ENCODE data around the gene DLGAP1.

Gene DLGAP1

GRCh38 chr18:3748086-3748485 is 707.0 kb downstream of the DLGAP1 start:
- no peak for TF ChIP-seq CTCF (conservative IDR thresholded peaks at IDR 0.05; ENCODE audit: control insufficient read depth, insufficient read depth, low read depth, low read length)
- H3K4me3 ChIP-seq (ENCODE audit: control insufficient read depth, low read depth, low read length): no peak overlapping the region
- DNase-seq (ENCODE audit: low read depth): peak; percentile 15

GRCh38 chr18:3747176-3747973 is 707.7 kb downstream of the DLGAP1 start:
- peak; percentile 78 for DNase-seq (ENCODE audit: low read depth)
- no peak overlapping the region for H3K4me3 ChIP-seq (ENCODE audit: control insufficient read depth, low read depth, low read length)
- no peak for TF ChIP-seq CTCF (conservative IDR thresholded peaks at IDR 0.05; ENCODE audit: control insufficient read depth, insufficient read depth, low read depth, low read length)

- no peak for DNase-seq (ENCODE audit: low read depth)
- no peak overlapping the region for H3K4me3 ChIP-seq (ENCODE audit: control insufficient read depth, low read depth, low read length)
- no peak for TF ChIP-seq CTCF (conservative IDR thresholded peaks at IDR 0.05; ENCODE audit: control insufficient read depth, insufficient read depth, low read depth, low read length)
These were observed 712.6 kb downstream of the DLGAP1 start for GRCh38 chr18:3742541-3742940.

GRCh38 chr18:3741333-3741732 is 713.8 kb downstream of the DLGAP1 start:
- no peak overlapping the region for H3K4me3 ChIP-seq (ENCODE audit: control insufficient read depth, low read depth, low read length)
- no peak for DNase-seq (ENCODE audit: low read depth)
- TF ChIP-seq CTCF (conservative IDR thresholded peaks at IDR 0.05; ENCODE audit: control insufficient read depth, insufficient read depth, low read depth, low read length): no peak

- TF ChIP-seq CTCF (conservative IDR thresholded peaks at IDR 0.05; ENCODE audit: control insufficient read depth, insufficient read depth, low read depth, low read length): no peak
- no peak overlapping the region for H3K4me3 ChIP-seq (ENCODE audit: control insufficient read depth, low read depth, low read length)
- no peak for DNase-seq (ENCODE audit: low read depth)
These were observed 726.2 kb downstream of the DLGAP1 start for GRCh38 chr18:3728704-3729437.

- no peak for TF ChIP-seq CTCF (conservative IDR thresholded peaks at IDR 0.05; ENCODE audit: control insufficient read depth, insufficient read depth, low read depth, low read length)
- DNase-seq (ENCODE audit: low read depth): no peak
These were observed 727.8 kb downstream of the DLGAP1 start for GRCh38 chr18:3727274-3727673.

More at GRCh38 chr18:3727274-3727673, 727.8 kb downstream of the DLGAP1 start:
- H3K4me3 ChIP-seq (ENCODE audit: control insufficient read depth, low read depth, low read length): no peak overlapping the region
